Endodermal cell (in vitro differentiated cells): Measurements from ENCODE around the gene SUSD3. TPM values are rescaled to one million over a fixed set of nuclear protein-coding genes. Genes with fewer than 3 reads are reported as not detected.

Experiments used
- DNase-seq: peaks from one replicate; pipeline ENCODE4 v3.0.0-alpha.2; 2017
- H3K27ac ChIP-seq: 2 replicates; pipeline ENCODE4 v1.5.1; 2013; ENCODE audit warnings: mild to moderate bottlenecking, low read depth, low read length, moderate library complexity
- H3K27me3 ChIP-seq: 2 replicates; pipeline ENCODE4 v1.6.1; 2013; ENCODE audit warnings: mild to moderate bottlenecking, low read length, moderate library complexity; ENCODE audit not compliant: insufficient read depth, control insufficient read depth, poor library complexity, severe bottlenecking
- H3K36me3 ChIP-seq: 2 replicates; pipeline ENCODE4 v1.7.0; 2013; ENCODE audit warnings: mild to moderate bottlenecking, low read length, moderate library complexity; ENCODE audit not compliant: control insufficient read depth, insufficient read depth
- H3K4me1 ChIP-seq: one replicate; pipeline ENCODE4 v1.7.0; 2013; ENCODE audit warnings: low read length; ENCODE audit not compliant: control insufficient read depth, insufficient read depth
- H3K4me3 ChIP-seq: 2 replicates; pipeline ENCODE4 v1.5.1; 2013; ENCODE audit warnings: mild to moderate bottlenecking, low read length, moderate library complexity
- H3K9ac ChIP-seq: 2 replicates; pipeline ENCODE4 v1.6.1; 2013; ENCODE audit warnings: mild to moderate bottlenecking, low read length, moderate library complexity; ENCODE audit not compliant: poor library complexity, severe bottlenecking; ENCODE audit errors: extremely low read depth
- H3K9me3 ChIP-seq: 2 replicates; pipeline ENCODE4 v1.6.1; 2013; ENCODE audit warnings: mild to moderate bottlenecking, low read length, moderate library complexity; ENCODE audit not compliant: control insufficient read depth
- H3K27ac Mint-ChIP-seq: 2 replicates; pipeline ENCODE4 v1.8.0; 2020; ENCODE audit warnings: mixed read lengths
- H3K27me3 Mint-ChIP-seq: 2 replicates; pipeline ENCODE4 v1.8.0; 2021; ENCODE audit warnings: mild to moderate bottlenecking, mixed read lengths; ENCODE audit not compliant: insufficient read depth
- H3K36me3 Mint-ChIP-seq: 2 replicates; pipeline ENCODE4 v1.8.0; 2020; ENCODE audit warnings: low read depth, mixed read lengths
- H3K4me1 Mint-ChIP-seq: 2 replicates; pipeline ENCODE4 v1.8.0; 2020; ENCODE audit warnings: mixed read lengths
- H3K4me3 Mint-ChIP-seq: 2 replicates; pipeline ENCODE4 v1.8.0; 2020; ENCODE audit warnings: mild to moderate bottlenecking, moderate library complexity, mixed read lengths
- H3K9me3 Mint-ChIP-seq: 2 replicates; pipeline ENCODE4 v1.8.0; 2020; ENCODE audit warnings: mild to moderate bottlenecking, mixed read lengths
- WGBS, 2 experiments: methylation state at CpG; one replicate each; pipeline versions ENCODE4 v1.1.5 to v1.1.7; 2013; ENCODE audit warnings: missing lambda C conversion rate in 2 of 2, mixed read lengths in 1 of 2; ENCODE audit not compliant: insufficient coverage in 1 of 2, insufficient read length in 1 of 2; 5-methylcytosine and 5-hydroxymethylcytosine counted together
- total RNA-seq, 2 donors: library from RNA; stranded (reverse); fragmentation: NEBNext Ultra II Directional in 1 of 2; extraction: Animal tissue kit (Norgen Biotek cat#: 25700) in 1 of 2; gene quantifications; 2 replicates in 1 of 2; 3 replicates in 1 of 2; pipeline ENCODE4 v1.2.1, GENCODE V29; 2021
- TF ChIP-seq, protein P1 (sequence below): fragments of 200-600 bp; sonication (generic); conservative IDR thresholded peaks from 2 replicates; pipeline ENCODE4 v1.5.0; 2021; ENCODE audit warnings: antibody characterized with exemption, mild to moderate bottlenecking

SUSD3 gene
- total RNA-seq, 2 donors from 2014 or later = 5.1 to 5.9 TPM

DNA sequence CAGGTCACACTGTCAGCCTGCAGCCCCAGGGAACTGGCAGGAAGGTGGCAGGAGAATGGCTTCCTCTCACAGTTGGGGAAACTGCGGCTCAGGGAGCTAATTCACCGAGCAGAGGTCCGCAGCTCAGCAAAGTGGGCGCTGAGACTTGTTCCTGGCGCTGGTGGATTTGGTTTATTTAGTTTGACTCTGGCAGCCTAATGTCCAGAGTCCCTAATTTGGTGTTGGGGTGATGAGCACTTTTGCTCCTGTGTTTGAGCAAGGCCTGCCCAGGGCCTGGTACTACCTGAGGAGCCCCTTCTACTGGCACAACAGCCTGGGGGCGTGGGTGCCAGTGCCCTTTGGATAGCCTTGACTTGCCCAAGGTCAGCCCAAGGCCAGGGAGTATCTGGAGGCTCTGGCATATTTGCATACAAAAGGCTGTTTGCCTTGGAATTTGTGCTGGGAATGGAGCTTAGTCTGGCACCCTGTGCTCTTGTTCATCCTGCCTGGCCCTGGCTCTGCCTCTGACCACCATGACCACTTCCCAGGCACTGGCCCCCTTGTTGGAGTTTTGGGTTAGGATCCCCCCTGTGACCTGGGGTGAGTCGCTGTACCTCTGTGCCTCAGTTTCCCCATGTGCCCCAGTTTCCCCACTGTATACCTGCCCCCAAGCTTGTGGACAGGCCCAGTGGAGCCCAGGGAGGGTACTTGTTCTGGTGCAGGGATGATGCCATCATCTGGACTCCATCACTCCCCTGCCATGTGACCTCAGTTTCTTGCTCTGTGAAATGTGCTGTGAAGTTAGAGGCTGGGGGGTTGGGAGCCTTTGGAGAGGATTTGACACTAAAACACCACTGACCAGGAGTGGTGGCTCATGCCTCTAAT is 1.4 kb downstream of the SUSD3 start:
- H3K9me3 Mint-ChIP-seq = no peaks in the 10 kb centered on the region
- peak overlapping the region; percentile 46 for H3K4me3 Mint-ChIP-seq
- no peaks in the 10 kb centered on the region for H3K36me3 Mint-ChIP-seq
- no peaks in the 10 kb centered on the region for H3K36me3 ChIP-seq
- H3K4me1 Mint-ChIP-seq = peaks cover 18% of the 10 kb centered on the region
- DNase-seq = peak; percentile 74
- TF ChIP-seq, protein P1, sequence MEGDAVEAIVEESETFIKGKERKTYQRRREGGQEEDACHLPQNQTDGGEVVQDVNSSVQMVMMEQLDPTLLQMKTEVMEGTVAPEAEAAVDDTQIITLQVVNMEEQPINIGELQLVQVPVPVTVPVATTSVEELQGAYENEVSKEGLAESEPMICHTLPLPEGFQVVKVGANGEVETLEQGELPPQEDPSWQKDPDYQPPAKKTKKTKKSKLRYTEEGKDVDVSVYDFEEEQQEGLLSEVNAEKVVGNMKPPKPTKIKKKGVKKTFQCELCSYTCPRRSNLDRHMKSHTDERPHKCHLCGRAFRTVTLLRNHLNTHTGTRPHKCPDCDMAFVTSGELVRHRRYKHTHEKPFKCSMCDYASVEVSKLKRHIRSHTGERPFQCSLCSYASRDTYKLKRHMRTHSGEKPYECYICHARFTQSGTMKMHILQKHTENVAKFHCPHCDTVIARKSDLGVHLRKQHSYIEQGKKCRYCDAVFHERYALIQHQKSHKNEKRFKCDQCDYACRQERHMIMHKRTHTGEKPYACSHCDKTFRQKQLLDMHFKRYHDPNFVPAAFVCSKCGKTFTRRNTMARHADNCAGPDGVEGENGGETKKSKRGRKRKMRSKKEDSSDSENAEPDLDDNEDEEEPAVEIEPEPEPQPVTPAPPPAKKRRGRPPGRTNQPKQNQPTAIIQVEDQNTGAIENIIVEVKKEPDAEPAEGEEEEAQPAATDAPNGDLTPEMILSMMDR = no peak
- no peaks in the 10 kb centered on the region for H3K27me3 ChIP-seq
- peak overlapping the region; percentile 81 for H3K27ac Mint-ChIP-seq
- H3K27ac ChIP-seq = no peak overlapping the region
- WGBS, 2 experiments = 89 to 94% methylated on average over 3 to 7 of the region's 7 CpGs
- H3K9me3 ChIP-seq = no peaks in the 10 kb centered on the region
- H3K4me1 ChIP-seq = no peaks in the 10 kb centered on the region
- no peak overlapping the region for H3K9ac ChIP-seq
- H3K4me3 ChIP-seq = no peak overlapping the region
- H3K27me3 Mint-ChIP-seq = peaks cover 3% of the 10 kb centered on the region

DNA sequence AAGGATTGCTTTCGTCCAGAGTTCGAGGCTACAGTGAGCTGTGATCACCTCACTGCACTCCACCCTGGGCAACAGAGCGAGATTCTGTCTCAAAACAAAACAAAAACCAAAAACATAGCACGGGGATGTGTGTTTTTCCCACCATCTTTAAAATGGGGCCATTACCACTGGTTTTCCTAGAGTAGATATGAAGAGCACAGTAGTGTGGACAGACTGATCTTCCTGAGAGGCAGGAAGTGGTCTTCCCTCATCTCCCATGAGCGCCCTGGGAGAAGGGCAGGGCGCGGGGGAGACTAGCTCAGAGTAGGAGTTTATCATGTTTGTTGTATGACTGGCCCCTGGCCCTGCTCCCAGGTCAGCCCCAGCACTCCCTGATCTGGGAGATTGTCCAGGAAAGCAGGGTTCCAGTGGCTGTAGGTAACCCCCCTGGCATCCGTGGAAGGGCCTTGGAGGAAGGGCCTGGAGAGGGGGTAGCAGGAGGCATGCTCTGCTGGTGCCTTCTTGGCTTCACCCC is 2.3 kb downstream of the SUSD3 start:
- WGBS, 2 experiments = 90 to 97% methylated on average over 4 to 8 of the region's 8 CpGs
- peak overlapping the region; percentile 12 for H3K4me3 Mint-ChIP-seq
- TF ChIP-seq, protein P1 = no peak
- H3K27ac Mint-ChIP-seq = peak overlapping the region; percentile 81
- H3K9me3 Mint-ChIP-seq = no peaks in the 10 kb centered on the region
- Histone ChIP-seq H3K9me3 (no peaks in the 10 kb centered on the region), H3K27me3 (no peaks in the 10 kb centered on the region), H3K4me3 (no peak overlapping the region), H3K4me1 (no peaks in the 10 kb centered on the region), H3K27ac (no peak overlapping the region), H3K36me3 (no peaks in the 10 kb centered on the region), H3K9ac (no peak overlapping the region)
- no peak for DNase-seq
- H3K27me3 Mint-ChIP-seq = peaks cover 3% of the 10 kb centered on the region
- H3K36me3 Mint-ChIP-seq = no peaks in the 10 kb centered on the region
- H3K4me1 Mint-ChIP-seq = peaks cover 18% of the 10 kb centered on the region

DNA sequence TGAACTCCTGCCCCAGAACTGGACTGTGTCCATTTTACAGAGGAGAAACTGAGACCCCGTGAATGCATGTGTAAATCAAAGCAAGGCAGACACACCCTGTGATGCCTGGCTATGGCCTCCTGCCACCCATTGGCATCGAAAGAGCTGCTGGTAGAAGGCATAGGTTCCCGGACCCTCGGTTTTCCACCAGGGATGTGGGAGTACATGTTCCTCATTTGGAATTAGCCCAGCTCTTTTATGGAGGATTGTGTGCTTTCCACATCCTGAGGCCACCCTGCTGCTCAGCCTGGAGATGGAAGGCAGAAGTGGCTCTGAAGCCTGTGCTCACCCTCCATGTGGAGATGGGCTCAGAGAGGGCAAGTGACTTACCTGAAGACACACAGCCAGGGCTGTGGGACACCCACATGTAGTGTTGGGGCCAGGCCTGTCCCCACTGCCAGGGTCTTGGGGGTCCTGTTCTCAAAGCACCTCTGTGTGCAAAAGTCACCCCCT is 2.8 kb downstream of the SUSD3 start:
- Histone ChIP-seq H3K36me3 (no peaks in the 10 kb centered on the region), H3K27me3 (no peaks in the 10 kb centered on the region), H3K9ac (no peak overlapping the region), H3K4me3 (no peak overlapping the region), H3K9me3 (no peaks in the 10 kb centered on the region), H3K4me1 (no peaks in the 10 kb centered on the region), H3K27ac (no peak overlapping the region)
- H3K27me3 Mint-ChIP-seq = peaks cover 3% of the 10 kb centered on the region
- no peak overlapping the region for H3K4me3 Mint-ChIP-seq
- H3K4me1 Mint-ChIP-seq = peaks cover 18% of the 10 kb centered on the region
- DNase-seq = no peak
- WGBS, 2 experiments = 97 to 98% methylated on average over 4 of the region's 4 CpGs
- H3K27ac Mint-ChIP-seq = peak overlapping the region; percentile 35
- TF ChIP-seq, protein P1 = no peak
- no peaks in the 10 kb centered on the region for H3K36me3 Mint-ChIP-seq
- no peaks in the 10 kb centered on the region for H3K9me3 Mint-ChIP-seq
